Suprapubic skin (tissue), 4 donors: ENCODE data around the gene AP4E1. TPM values are rescaled to one million over a fixed set of nuclear protein-coding genes. Genes with fewer than 3 reads are reported as not detected.

Experiments
- DNase-seq, 2 donors: peaks; one replicate each; pipeline ENCODE4 v3.0.0-alpha.2; 2019; ENCODE audit warnings: low spot score in 2 of 2
- H3K27ac ChIP-seq: fragments of 200-600 bp; sonication (generic); one replicate; pipeline ENCODE4 v1.5.1; 2019
- H3K27me3 ChIP-seq: fragments of 200-600 bp; sonication (generic); one replicate; pipeline ENCODE4 v1.5.1; 2019
- H3K36me3 ChIP-seq: fragments of 200-600 bp; sonication (generic); one replicate; pipeline ENCODE4 v1.5.1; 2019
- H3K4me1 ChIP-seq: fragments of 200-600 bp; sonication (generic); one replicate; pipeline ENCODE4 v1.5.1; 2019
- H3K4me3 ChIP-seq: fragments of 200-600 bp; sonication (generic); one replicate; pipeline ENCODE4 v1.5.1; 2019; ENCODE audit warnings: mild to moderate bottlenecking
- H3K9me3 ChIP-seq: fragments of 200-600 bp; sonication (generic); one replicate; pipeline ENCODE4 v1.5.1; 2019
- EP300 ChIP-seq: sonication (generic); formaldehyde crosslinking; IDR thresholded peaks from one replicate; pipeline ENCODE4 v1.6.1; 2017; ENCODE audit warnings: antibody characterized with exemption
- POLR2A ChIP-seq, 2 donors: fragments of 450-650 bp; IDR thresholded peaks; one replicate each; pipeline ENCODE4 v1.6.1; 2017; ENCODE audit warnings: antibody characterized with exemption in 2 of 2, mild to moderate bottlenecking in 2 of 2, moderate library complexity in 2 of 2
- POLR2AphosphoS5 ChIP-seq, 3 donors: sonication (generic); formaldehyde crosslinking; IDR thresholded peaks; one replicate each; pipeline ENCODE4 v1.6.1; 2017; ENCODE audit warnings: antibody characterized with exemption in 3 of 3
- WGBS: methylation state at CpG from one replicate; pipeline ENCODE4 v1.1.5; 2018; 5-methylcytosine and 5-hydroxymethylcytosine counted together
- total RNA-seq, 4 donors: library from RNA; depleted of rRNA; stranded (reverse); fragments of >200 nt; gene quantifications; one replicate each; pipeline ENCODE4 v1.1.0, GENCODE V29; 2016
- TF ChIP-seq, protein P1 (sequence below), 2 donors: fragments of 200-600 bp in 1 of 2; fragments of 450-650 bp in 1 of 2; sonication (generic) in 1 of 2; IDR thresholded peaks; one replicate each; pipeline ENCODE4 v1.5.1; 2016 to 2019; ENCODE audit warnings: antibody characterized with exemption in 2 of 2, mild to moderate bottlenecking in 1 of 2, moderate library complexity in 1 of 2

Gene AP4E1
- total RNA-seq, 4 donors from 2014 or later, result 12.7 to 18.7 (median 13.0) TPM

DNA sequence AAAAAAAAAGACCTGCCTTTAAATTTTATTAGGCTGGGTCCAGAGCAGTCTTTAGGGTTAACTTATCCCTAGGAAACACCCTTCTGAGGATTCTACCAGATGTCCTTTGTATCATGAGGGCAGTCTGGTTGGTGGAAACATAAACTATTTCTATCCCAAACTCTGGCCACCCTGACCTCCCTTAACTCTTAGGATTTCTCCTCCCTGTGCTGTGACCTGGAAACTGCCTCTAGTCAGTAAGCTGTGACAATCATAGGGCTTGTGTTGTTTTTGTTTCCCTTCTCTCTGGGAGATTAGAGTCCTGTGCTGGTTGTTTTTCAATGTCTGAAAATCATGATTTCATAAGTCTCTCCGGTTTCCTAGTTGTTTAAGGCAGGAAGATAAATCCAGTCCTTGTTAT is 108.1 kb downstream of the AP4E1 start:
- TF ChIP-seq EP300 (no peak), POLR2A (IDR thresholded peaks at IDR 0.05) (no peak), POLR2AphosphoS5 (IDR thresholded peaks at IDR 0.05) (no peak)
- TF ChIP-seq, protein P1, sequence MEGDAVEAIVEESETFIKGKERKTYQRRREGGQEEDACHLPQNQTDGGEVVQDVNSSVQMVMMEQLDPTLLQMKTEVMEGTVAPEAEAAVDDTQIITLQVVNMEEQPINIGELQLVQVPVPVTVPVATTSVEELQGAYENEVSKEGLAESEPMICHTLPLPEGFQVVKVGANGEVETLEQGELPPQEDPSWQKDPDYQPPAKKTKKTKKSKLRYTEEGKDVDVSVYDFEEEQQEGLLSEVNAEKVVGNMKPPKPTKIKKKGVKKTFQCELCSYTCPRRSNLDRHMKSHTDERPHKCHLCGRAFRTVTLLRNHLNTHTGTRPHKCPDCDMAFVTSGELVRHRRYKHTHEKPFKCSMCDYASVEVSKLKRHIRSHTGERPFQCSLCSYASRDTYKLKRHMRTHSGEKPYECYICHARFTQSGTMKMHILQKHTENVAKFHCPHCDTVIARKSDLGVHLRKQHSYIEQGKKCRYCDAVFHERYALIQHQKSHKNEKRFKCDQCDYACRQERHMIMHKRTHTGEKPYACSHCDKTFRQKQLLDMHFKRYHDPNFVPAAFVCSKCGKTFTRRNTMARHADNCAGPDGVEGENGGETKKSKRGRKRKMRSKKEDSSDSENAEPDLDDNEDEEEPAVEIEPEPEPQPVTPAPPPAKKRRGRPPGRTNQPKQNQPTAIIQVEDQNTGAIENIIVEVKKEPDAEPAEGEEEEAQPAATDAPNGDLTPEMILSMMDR (IDR thresholded peaks at IDR 0.05), result no peak
- Histone ChIP-seq H3K4me3 (no peak overlapping the region), H3K27ac (no peak overlapping the region), H3K36me3 (no peaks in the 10 kb centered on the region), H3K27me3 (no peaks in the 10 kb centered on the region), H3K4me1 (no peaks in the 10 kb centered on the region), H3K9me3 (no peaks in the 10 kb centered on the region)
- no peak for DNase-seq
- 77% methylated on average over 1 of the region's 1 CpG for WGBS

DNA sequence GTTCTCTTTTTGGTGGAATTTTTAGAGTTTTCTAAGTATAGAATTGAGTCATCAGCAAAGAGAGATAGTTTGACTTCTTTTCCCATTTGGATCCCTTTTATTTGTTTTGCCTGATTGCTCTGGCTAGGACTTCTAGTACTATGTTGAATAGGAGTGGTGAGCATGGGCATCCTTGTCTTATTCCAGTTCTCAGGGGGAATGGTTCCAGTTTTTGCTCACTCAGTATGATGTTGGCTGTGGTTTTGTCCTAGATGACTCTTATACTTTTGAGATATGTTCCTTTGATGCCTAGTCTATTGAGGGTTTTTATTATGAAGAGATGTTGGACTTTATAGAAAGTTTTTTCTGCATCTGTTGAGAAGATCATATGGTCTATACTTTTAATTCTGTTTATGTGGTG is 113.7 kb downstream of the AP4E1 start:
- Histone ChIP-seq H3K36me3 (no peaks in the 10 kb centered on the region), H3K27ac (no peak overlapping the region), H3K27me3 (no peaks in the 10 kb centered on the region), H3K4me3 (no peak overlapping the region), H3K4me1 (peaks cover 24% of the 10 kb centered on the region), H3K9me3 (no peaks in the 10 kb centered on the region)
- no peak for TF ChIP-seq POLR2A (IDR thresholded peaks at IDR 0.05)
- no peak for TF ChIP-seq POLR2AphosphoS5 (IDR thresholded peaks at IDR 0.05)
- TF ChIP-seq, protein P1 (IDR thresholded peaks at IDR 0.05), result no peak
- TF ChIP-seq EP300, result no peak
- no peak for DNase-seq

- WGBS, result 91% methylated on average over 1 of the region's 1 CpG
- H3K9me3 ChIP-seq, result no peaks in the 10 kb centered on the region
- H3K27ac ChIP-seq, result no peak overlapping the region
- H3K27me3 ChIP-seq, result no peaks in the 10 kb centered on the region
- H3K4me3 ChIP-seq, result no peak overlapping the region
- no peaks in the 10 kb centered on the region for H3K36me3 ChIP-seq
- TF ChIP-seq POLR2AphosphoS5 (IDR thresholded peaks at IDR 0.05), result no peak
- TF ChIP-seq EP300, result no peak
- TF ChIP-seq, protein P1 (IDR thresholded peaks at IDR 0.05), result no peak
- no peak for TF ChIP-seq POLR2A (IDR thresholded peaks at IDR 0.05)
- peaks cover 24% of the 10 kb centered on the region for H3K4me1 ChIP-seq
- DNase-seq, result no peak
Measured at GRCh38 chr15:51023499-51023898, 115.0 kb downstream of the AP4E1 start.

- WGBS, result 36% methylated on average over 4 of the region's 4 CpGs
- DNase-seq, result no peak
- no peaks in the 10 kb centered on the region for H3K27me3 ChIP-seq
- no peaks in the 10 kb centered on the region for H3K36me3 ChIP-seq
- H3K4me3 ChIP-seq, result no peak overlapping the region
- TF ChIP-seq POLR2AphosphoS5 (IDR thresholded peaks at IDR 0.05), result no peak
- no peak for TF ChIP-seq EP300
- TF ChIP-seq POLR2A (IDR thresholded peaks at IDR 0.05), result no peak
- TF ChIP-seq, protein P1 (IDR thresholded peaks at IDR 0.05), result no peak
- H3K9me3 ChIP-seq, result no peaks in the 10 kb centered on the region
- H3K27ac ChIP-seq, result peak overlapping the region; percentile 87
- peaks cover 24% of the 10 kb centered on the region for H3K4me1 ChIP-seq
Measured at GRCh38 chr15:51024735-51025453, 116.4 kb downstream of the AP4E1 start.

DNA sequence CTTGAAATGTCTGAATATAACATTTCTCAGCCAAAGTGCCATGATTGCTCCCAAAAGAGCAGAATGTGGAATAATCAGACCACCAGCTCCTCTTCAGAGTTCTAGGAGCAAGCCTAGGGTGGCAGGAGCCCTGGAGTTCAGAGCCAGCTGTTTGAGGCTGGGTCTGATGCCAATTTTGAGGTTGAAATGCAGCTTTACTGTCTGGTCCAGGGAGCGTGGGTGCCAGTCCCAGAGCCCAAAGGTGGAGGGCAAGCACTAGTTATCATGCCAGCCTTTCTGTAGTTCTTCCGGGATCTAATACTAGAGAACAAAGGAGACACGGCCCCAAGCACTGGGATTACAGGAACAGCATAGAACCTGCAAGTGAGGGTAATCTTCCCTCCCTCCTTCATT is 117.0 kb downstream of the AP4E1 start:
- H3K27ac ChIP-seq, result peak overlapping the region; percentile 87
- no peaks in the 10 kb centered on the region for H3K9me3 ChIP-seq

More for the DNA sequence above, 117.0 kb downstream of the AP4E1 start:
- no peaks in the 10 kb centered on the region for H3K27me3 ChIP-seq
- H3K36me3 ChIP-seq, result no peaks in the 10 kb centered on the region
- TF ChIP-seq EP300, result no peak
- no peak for TF ChIP-seq POLR2A (IDR thresholded peaks at IDR 0.05)
- TF ChIP-seq, protein P1 (IDR thresholded peaks at IDR 0.05), result no peak
- no peak for TF ChIP-seq POLR2AphosphoS5 (IDR thresholded peaks at IDR 0.05)
- H3K4me1 ChIP-seq, result peaks cover 24% of the 10 kb centered on the region
- WGBS, result 35% methylated on average over 3 of the region's 3 CpGs
- no peak overlapping the region for H3K4me3 ChIP-seq
- no peak for DNase-seq
